HG02970 (cell line): ENCODE measurements around the gene SOD1.
"Not testable (repeated sequence)": the region's sequence is repeated elsewhere in the genome, so short reads cannot be mapped to it uniquely, and the experiment has no call there.

Experiments used
- ATAC-seq: cut with Tn5 transposase; IDR thresholded peaks from one replicate; pipeline ENCODE4 v1.9.1; 2021; ENCODE audit warnings: mild to moderate bottlenecking, moderate library complexity, moderate number of reproducible peaks; ENCODE audit not compliant: unreplicated experiment, low FRiP score

The SOD1 gene

GRCh38 chr21:31654821-31655580, 4.5 kb upstream of the SOD1 start:
- ATAC-seq, result not testable (repeated sequence)

GRCh38 chr21:31656199-31657095, 3.0 kb upstream of the SOD1 start:
- no peak for ATAC-seq

- no peak for ATAC-seq
These were observed 1.4 kb upstream of the SOD1 start for GRCh38 chr21:31658053-31658452.

DNA sequence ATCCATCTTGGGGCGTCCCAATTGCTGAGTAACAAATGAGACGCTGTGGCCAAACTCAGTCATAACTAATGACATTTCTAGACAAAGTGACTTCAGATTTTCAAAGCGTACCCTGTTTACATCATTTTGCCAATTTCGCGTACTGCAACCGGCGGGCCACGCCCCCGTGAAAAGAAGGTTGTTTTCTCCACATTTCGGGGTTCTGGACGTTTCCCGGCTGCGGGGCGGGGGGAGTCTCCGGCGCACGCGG, 282 bp upstream of the SOD1 start:
- peak; percentile 11 for ATAC-seq

- peak; percentile 29 for ATAC-seq
These were observed 719 bp downstream of the SOD1 start for GRCh38 chr21:31660259-31660565.

DNA sequence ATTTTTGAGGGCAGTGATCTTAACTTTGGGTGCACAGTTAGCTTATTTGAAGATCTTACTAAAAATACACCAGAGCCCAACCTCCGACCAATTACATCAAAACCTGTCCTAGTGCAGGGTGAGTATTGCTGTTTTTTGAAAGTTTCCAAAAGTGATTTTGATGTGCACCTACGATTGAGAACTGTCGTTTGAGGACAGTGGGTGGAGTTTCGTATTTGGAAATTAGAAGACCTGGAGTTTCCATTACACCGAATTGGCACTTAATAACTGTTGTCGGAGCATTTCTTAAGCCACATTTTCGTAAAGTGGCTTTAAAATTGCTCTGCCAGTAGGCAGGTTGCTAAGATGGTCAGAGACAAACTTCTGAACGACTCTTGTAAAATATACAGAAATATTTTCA, 1.1 kb downstream of the SOD1 start:
- no peak for ATAC-seq

GRCh38 chr21:31663584-31664249, 4.2 kb downstream of the SOD1 start:
- no peak for ATAC-seq

DNA sequence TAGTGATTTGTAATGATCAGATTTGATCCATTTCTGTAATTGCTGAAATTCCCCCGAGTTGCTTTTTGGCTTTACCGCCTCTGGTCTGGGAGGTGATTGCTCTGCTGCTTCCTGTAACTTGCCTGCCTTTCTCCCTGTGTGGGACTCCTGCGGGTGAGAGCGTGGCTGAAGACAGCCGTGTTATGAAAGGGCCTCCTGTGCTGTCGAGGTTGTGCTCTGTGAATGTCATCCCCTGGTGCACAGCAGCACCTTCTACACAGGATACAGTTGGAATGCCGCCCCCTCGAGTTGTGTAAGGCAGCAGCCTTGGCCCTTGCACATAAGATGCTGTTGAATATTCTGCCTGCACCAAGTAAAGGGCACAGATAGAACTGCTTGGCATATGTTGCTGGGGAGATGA, 5.9 kb downstream of the SOD1 start:
- no peak for ATAC-seq

- ATAC-seq, result not testable (repeated sequence)
These were observed 6.4 kb downstream of the SOD1 start for GRCh38 chr21:31665869-31666268.

GRCh38 chr21:31666445-31667010, 7.0 kb downstream of the SOD1 start:
- no peak for ATAC-seq

DNA sequence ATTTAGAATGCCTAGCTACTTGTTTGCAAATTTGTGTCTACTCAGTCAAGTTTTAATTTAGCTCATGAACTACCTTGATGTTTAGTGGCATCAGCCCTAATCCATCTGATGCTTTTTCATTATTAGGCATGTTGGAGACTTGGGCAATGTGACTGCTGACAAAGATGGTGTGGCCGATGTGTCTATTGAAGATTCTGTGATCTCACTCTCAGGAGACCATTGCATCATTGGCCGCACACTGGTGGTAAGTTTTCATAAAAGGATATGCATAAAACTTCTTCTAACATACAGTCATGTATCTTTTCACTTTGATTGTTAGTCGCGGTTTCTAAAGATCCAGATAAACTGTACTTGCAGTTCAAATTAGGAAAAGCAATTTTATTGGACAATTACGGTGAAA, 7.6 kb downstream of the SOD1 start:
- ATAC-seq, result no peak

GRCh38 chr21:31667639-31668038, 8.1 kb downstream of the SOD1 start:
- ATAC-seq, result no peak

DNA sequence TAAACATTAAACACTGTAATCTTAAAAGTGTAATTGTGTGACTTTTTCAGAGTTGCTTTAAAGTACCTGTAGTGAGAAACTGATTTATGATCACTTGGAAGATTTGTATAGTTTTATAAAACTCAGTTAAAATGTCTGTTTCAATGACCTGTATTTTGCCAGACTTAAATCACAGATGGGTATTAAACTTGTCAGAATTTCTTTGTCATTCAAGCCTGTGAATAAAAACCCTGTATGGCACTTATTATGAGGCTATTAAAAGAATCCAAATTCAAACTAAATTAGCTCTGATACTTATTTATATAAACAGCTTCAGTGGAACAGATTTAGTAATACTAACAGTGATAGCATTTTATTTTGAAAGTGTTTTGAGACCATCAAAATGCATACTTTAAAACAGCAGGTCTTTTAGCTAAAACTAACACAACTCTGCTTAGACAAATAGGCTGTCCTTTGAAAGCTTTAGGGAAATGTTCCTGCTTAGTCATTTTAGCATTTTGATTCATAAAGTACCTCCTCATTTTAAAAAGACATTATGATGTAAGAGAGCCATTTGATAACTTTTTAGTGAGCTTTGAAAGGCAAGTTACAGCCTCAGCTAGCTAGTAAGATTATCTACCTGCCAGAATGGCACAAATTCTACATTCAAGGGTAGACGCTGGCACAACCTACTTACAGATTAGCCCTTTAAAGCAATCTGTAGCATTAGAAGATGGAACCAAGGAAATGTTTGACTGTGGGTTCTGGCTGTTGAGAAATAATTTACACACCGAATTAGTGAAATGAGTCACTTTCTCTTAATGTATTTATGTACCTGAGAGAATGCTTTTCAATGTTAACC, 9.4 kb downstream of the SOD1 start:
- ATAC-seq, result no peak

DNA sequence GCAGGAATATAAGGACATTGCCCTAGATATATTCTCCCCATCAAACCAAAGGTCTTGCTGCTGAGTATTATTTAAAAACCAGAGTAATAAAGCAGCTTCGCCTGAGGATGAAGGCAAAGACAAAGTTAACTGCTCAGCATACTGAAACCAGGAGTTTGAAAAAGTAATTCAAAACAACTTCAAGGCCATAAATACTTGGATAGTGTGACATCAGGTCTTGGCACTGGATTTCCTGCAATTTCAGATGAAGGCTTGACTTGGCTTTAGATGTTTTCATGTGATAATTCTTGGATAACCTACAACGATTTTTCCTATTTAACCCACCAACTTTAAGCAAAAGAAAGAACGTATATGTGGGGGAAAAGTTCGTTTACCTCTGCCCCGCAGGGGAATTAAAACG, 10.6 kb downstream of the SOD1 start:
- no peak for ATAC-seq

DNA sequence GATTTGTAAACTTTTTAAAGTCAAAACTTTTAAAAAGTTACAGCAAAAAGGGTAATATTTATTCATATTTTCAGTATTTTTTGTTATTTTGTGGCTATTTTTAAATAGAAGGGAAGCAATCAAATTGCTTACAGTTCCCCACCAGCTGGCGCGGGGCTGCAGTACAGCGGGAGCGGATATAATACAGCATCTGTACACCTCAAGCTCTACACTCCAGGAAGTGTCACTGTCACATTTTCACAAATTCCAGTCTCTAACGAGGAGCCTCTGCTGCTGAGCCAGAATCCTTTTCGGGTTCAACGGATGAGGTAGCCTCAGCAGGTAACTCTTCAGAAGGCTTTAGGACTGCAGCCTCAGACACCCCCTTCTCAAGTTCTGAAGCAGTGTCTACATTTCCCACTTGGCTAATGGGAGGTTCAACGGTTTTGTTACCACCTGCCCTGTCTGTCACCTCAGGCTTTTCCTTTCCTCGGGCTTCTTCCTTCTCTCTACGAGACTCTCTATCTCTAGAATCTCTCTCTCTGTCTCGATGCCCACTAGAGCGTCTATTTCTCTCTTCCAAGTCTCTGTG, 11.7 kb downstream of the SOD1 start:
- no peak for ATAC-seq

- no peak for ATAC-seq
These were observed 12.4 kb downstream of the SOD1 start for GRCh38 chr21:31671931-31672330.

DNA sequence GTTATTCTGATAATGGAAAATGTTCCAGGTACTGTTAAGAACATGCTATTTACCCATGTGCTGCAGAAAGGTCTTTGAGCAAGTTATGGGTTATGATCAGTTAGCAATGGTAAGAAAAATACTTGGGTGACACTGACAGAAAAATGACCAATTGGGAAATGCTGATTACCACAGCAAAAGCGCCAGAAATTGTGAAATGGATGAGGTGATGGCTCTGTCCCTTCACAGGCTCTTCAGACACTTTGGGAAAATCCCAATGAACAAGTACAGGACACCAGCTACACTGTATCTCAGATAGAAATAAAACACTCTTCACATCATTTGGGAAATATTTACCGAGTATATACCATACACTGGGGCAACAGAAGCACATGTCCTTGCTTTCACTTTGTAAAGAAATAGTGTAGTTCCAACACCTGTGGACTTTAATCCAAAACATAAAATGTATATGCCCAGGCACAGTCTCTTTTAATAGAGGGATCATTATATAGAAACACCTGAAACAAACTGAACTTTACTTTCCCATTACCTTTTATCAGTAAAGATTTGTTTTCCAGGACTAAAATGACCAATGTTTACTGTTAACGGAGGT, 13.9 kb downstream of the SOD1 start:
- no peak for ATAC-seq

GRCh38 chr21:31675318-31675717, 15.8 kb downstream of the SOD1 start:
- ATAC-seq, result no peak

DNA sequence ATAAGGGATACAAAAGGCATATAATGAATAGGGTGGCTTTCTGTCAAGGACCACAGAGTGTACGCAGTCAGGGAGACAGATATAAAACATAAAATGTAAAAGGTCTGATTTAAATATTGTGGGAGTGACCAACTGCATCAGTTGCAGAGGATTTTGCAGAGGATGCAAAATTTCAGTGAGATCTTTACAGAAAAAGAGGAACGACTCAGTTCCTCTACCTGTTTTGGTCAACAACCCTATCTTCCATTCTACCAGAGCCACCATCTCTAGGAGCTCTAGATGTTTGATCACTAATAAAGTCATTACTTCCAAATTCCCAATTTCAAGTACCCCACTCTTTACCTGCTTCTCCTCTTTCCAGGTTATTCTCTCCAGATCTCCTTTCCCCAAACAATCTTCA, 16.5 kb downstream of the SOD1 start:
- no peak for ATAC-seq

DNA sequence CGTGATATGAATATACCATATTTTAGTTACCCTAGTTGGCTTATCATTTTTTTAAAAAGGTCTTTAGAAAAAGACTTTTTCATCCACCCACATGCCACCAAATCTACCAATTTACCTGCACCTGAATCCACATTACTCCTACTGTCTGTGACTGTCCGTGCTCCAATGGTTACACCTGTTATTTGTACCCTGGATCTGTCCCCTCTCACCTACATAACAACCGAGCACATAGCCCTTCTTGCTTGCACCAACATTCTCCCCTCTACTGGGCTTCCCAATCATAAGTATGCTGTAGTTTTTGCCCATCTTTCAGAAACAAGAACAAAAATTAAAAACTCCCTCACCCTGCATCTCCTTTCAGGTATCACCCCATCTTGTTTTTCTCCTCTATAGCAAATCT, 17.6 kb downstream of the SOD1 start:
- ATAC-seq, result no peak
